ENCODE data around the gene TCOF1.

TCOF1 gene, protein sequence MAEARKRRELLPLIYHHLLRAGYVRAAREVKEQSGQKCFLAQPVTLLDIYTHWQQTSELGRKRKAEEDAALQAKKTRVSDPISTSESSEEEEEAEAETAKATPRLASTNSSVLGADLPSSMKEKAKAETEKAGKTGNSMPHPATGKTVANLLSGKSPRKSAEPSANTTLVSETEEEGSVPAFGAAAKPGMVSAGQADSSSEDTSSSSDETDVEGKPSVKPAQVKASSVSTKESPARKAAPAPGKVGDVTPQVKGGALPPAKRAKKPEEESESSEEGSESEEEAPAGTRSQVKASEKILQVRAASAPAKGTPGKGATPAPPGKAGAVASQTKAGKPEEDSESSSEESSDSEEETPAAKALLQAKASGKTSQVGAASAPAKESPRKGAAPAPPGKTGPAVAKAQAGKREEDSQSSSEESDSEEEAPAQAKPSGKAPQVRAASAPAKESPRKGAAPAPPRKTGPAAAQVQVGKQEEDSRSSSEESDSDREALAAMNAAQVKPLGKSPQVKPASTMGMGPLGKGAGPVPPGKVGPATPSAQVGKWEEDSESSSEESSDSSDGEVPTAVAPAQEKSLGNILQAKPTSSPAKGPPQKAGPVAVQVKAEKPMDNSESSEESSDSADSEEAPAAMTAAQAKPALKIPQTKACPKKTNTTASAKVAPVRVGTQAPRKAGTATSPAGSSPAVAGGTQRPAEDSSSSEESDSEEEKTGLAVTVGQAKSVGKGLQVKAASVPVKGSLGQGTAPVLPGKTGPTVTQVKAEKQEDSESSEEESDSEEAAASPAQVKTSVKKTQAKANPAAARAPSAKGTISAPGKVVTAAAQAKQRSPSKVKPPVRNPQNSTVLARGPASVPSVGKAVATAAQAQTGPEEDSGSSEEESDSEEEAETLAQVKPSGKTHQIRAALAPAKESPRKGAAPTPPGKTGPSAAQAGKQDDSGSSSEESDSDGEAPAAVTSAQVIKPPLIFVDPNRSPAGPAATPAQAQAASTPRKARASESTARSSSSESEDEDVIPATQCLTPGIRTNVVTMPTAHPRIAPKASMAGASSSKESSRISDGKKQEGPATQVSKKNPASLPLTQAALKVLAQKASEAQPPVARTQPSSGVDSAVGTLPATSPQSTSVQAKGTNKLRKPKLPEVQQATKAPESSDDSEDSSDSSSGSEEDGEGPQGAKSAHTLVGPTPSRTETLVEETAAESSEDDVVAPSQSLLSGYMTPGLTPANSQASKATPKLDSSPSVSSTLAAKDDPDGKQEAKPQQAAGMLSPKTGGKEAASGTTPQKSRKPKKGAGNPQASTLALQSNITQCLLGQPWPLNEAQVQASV (N-terminal part only)

DNA sequence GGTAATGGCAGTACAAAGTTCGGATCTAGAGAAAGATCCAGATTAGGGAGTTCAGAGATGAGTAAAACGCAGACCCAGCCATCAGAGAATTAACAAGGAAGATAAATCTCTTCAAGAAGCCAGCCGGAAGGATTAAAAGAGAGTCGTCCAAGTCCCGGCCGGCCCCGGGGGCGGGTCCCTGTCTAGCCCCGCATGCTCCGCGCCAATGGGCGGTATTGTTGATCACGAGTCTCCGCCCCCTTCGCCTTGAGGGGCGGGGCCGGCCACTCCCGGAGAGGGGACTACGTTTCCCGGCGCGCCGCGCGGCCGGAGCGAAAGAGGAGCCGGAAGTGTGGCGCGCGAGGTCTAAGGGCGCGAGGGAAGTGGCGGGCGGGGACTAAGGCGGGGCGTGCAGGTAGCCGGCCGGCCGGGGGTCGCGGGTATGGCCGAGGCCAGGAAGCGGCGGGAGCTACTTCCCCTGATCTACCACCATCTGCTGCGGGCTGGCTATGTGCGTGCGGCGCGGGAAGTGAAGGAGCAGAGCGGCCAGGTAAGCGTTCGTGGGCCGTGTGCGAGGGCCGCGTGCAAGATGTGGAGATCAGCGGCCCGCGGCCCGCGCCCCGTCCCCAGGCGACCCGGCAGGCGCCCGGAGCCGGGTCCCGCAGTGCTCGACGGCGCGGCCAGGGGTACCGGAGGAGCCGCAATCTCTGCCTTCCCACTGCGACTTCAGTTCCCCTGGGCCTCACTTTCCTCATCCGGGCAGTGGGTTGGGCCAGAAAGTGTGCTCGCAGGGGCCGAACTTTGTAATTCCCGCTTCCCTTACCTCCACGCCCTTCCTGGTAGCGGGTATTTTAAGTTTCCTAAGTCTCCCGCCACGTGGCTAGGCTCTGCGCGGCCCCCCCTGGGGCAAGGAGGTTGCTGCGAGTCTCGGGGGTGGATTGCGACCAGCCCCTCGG is at the start of gene TCOF1:
Gene TCOF1 (plus strand): TSS at position 372 of the 935 bp plus-strand sequence. CDS start 50 bp downstream, at position 422.
- ATAC-seq (replicated peaks; ENCODE audit: extremely low read depth, poor library complexity, severe bottlenecking): peak; percentile 97
- H3K9me3 Mint-ChIP-seq: no peaks in the 10 kb centered on the region
- H3K36me3 Mint-ChIP-seq (ENCODE audit: insufficient read depth): peaks cover 17% of the 10 kb centered on the region
- H3K27me3 Mint-ChIP-seq: no peaks in the 10 kb centered on the region
- peak within 1 kb of the TSS; percentile 83 for H3K4me3 Mint-ChIP-seq
- H3K4me1 Mint-ChIP-seq: peaks cover 41% of the 10 kb centered on the region
- peak; percentile 95 to 97 for DNase-seq (ENCODE audit: low spot score in 2 of 2)
- peak within 1 kb of the TSS; percentile 42 for H3K27ac Mint-ChIP-seq (ENCODE audit: low read depth)

DNA sequence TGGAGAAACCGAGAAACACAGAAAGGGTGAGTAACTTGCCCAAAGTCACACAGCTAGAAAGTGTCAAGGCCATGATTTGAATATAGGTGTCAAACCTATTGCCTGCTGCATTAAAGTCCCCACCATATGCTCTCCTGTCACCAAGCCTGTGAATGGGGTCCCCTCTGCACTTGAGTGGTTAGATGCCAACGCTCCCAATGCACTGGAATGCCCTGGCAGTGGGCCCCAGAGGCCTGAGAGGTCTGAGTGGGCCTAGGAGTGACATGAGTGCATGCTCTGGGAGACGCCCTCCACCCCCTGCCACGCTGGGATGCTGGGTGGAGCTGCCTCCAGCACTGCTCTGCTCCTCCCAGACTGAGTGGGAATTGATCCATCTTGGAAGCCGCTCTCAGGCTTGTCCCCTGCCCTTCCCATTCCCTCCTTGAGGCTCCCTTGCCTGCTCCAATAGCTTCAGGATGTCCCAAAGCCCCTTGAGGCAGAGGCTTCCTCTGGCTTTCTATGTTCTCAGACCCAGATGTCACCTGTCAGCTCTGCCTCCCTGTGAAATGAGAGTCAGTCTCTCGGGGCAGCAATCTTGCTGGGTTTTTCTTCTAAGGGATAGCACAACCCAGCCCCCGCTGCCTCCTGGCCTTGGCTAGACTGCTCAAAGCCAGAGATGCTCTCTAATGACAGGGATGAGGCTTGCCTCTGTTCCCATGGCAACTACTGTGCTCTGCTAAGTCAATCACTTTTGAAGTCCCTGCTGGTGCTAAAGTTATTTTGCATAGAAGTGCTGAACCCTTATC is 48.2 kb upstream of the TCOF1 start:
- no peaks in the 10 kb centered on the region for H3K9me3 Mint-ChIP-seq
- DNase-seq (ENCODE audit: low spot score in 2 of 2) (no peak), ATAC-seq (replicated peaks; ENCODE audit: extremely low read depth, poor library complexity, severe bottlenecking) (no peak)
- H3K4me3 Mint-ChIP-seq: no peak overlapping the region
- H3K4me1 Mint-ChIP-seq: peaks cover 6% of the 10 kb centered on the region
- H3K27me3 Mint-ChIP-seq: peaks cover 3% of the 10 kb centered on the region
- H3K27ac Mint-ChIP-seq (ENCODE audit: low read depth): no peak overlapping the region
- H3K36me3 Mint-ChIP-seq (ENCODE audit: insufficient read depth): no peaks in the 10 kb centered on the region

DNA sequence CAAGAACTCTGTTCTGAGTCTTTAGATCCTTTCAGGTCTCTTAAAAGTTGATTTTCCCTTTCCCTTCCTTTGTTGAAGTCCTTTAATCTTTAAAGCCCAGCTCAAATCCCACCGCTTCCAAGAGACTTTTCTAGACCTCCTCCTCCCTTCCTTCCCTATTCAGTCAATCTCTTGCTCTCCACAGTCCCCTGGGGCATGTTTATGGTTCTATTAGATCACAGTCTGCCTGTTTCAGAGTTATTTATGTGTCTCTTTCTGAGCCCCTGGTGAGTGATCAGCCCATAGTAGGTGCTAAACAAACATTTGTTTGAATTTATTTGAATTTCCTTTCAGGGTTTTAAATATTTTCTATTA is 47.6 kb upstream of the TCOF1 start:
- DNase-seq (ENCODE audit: low spot score in 2 of 2) (no peak), ATAC-seq (replicated peaks; ENCODE audit: extremely low read depth, poor library complexity, severe bottlenecking) (no peak)
- Mint-ChIP-seq H3K36me3 (ENCODE audit: insufficient read depth) (no peaks in the 10 kb centered on the region), H3K27me3 (no peaks in the 10 kb centered on the region), H3K4me1 (peaks cover 6% of the 10 kb centered on the region), H3K9me3 (no peaks in the 10 kb centered on the region), H3K27ac (ENCODE audit: low read depth) (no peak overlapping the region), H3K4me3 (no peak overlapping the region)

DNA sequence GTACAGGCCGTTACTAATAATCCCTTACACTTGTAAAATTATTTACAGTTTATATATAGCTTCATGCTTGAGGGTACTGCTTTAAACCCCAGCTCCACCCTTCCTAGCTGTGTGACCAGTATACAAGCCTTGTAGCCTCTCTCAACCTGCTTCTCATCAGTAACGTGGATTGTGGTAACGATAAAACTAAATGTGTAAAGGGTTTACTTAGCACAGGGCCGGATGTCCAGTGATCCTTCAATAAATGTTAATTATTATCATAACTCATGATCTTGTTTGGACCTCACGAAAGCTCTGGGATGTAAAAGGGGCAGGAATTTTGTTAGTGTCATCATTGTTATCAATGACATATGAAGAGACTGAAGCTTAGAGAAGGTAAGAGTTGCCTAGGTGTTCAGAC is 47.3 kb upstream of the TCOF1 start:
- no peaks in the 10 kb centered on the region for H3K9me3 Mint-ChIP-seq
- no peak overlapping the region for H3K27ac Mint-ChIP-seq (ENCODE audit: low read depth)
- peaks cover 6% of the 10 kb centered on the region for H3K4me1 Mint-ChIP-seq
- H3K27me3 Mint-ChIP-seq: no peaks in the 10 kb centered on the region
- DNase-seq (ENCODE audit: low spot score in 2 of 2) (no peak), ATAC-seq (replicated peaks; ENCODE audit: extremely low read depth, poor library complexity, severe bottlenecking) (no peak)
- H3K4me3 Mint-ChIP-seq: no peak overlapping the region
- no peaks in the 10 kb centered on the region for H3K36me3 Mint-ChIP-seq (ENCODE audit: insufficient read depth)

DNA sequence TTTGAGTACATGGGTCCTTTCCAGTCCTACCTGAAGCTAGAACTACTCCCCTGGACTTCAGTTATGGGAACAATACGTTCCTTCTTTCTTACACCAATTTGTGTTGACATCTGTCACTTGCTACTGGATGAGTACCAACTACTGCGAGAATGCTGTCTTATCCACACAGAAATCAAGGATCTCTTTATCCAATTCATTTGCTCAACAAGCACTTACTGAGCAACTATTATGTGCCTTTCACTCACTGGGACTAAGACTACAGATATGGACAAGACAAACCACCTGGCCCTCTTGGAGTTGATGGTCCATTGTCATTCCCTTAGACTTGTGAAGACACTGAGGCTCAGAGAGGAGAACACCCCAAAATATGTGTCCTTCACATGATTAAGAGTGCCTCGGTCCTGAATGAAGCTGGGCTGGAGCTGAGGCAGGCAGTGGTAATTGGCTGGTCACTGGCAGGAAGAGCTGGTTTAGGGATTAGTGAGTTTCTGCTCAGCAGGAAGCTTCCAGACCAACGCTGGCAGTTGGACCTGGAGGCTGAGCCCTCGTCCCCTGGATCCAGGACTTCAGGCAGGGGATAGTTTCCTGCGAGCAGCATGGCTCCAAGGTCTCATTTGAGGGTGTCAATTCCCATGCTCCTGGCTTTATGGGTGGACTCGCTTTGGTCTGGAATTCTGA is 46.3 kb upstream of the TCOF1 start:
- Mint-ChIP-seq H3K4me3 (no peak overlapping the region), H3K4me1 (no peaks in the 10 kb centered on the region)

DNA sequence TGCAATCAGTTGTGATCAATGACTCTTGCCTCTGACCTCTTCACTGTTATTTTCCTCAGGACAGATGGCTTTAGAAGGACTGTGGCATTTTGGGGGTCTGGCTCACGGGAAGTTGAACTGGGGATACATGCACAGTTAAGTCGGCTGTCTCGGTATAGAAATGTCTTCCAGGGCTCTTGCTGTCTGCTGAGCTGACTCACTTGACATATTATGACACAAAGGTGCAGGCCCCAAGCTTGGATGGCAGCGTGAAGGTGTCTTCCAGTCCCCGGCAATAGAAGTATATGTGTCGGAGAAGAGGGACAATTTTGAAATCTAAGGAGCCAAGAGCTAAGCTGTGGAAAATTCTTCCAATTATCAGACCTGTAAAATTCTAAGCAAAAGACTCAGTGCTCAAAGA is 45.0 kb upstream of the TCOF1 start:
- ATAC-seq (replicated peaks; ENCODE audit: extremely low read depth, poor library complexity, severe bottlenecking) (no peak), DNase-seq (ENCODE audit: low spot score in 2 of 2) (no peak)
- H3K9me3 Mint-ChIP-seq: no peaks in the 10 kb centered on the region
- H3K27me3 Mint-ChIP-seq: no peaks in the 10 kb centered on the region
- no peaks in the 10 kb centered on the region for H3K4me1 Mint-ChIP-seq
- no peak overlapping the region for H3K27ac Mint-ChIP-seq (ENCODE audit: low read depth)
- H3K4me3 Mint-ChIP-seq: no peak overlapping the region
- H3K36me3 Mint-ChIP-seq (ENCODE audit: insufficient read depth): no peaks in the 10 kb centered on the region

More for the DNA sequence above, 46.3 kb upstream of the TCOF1 start:
- no peak for DNase-seq (ENCODE audit: low spot score in 2 of 2)
- no peaks in the 10 kb centered on the region for H3K36me3 Mint-ChIP-seq (ENCODE audit: insufficient read depth)
- no peaks in the 10 kb centered on the region for H3K27me3 Mint-ChIP-seq
- H3K9me3 Mint-ChIP-seq: no peaks in the 10 kb centered on the region
- no peak overlapping the region for H3K27ac Mint-ChIP-seq (ENCODE audit: low read depth)
- no peak for ATAC-seq (replicated peaks; ENCODE audit: extremely low read depth, poor library complexity, severe bottlenecking)

DNA sequence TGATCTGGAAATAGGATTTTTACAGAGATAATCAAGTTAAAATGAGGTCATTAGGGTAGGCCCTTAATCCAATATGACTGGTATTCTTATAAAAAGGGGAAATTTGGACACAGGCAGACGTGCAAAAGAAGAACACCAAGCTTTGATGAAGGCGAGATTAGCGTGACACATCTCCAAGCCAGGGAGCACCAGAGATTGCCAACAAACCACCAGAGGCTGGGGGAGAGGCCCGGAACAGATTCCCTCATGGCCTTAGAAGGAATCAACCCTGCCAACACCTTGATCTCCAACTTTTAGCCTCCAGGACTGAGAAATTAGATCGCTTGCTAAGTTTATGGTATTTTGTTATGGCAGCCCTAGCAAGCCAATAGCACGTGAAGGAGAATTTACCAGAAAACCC is 44.0 kb upstream of the TCOF1 start:
- H3K27ac Mint-ChIP-seq (ENCODE audit: low read depth): no peak overlapping the region
- H3K4me3 Mint-ChIP-seq: no peak overlapping the region
- no peaks in the 10 kb centered on the region for H3K36me3 Mint-ChIP-seq (ENCODE audit: insufficient read depth)
- peaks cover 7% of the 10 kb centered on the region for H3K27me3 Mint-ChIP-seq
- no peaks in the 10 kb centered on the region for H3K4me1 Mint-ChIP-seq
- ATAC-seq (replicated peaks; ENCODE audit: extremely low read depth, poor library complexity, severe bottlenecking) (no peak), DNase-seq (ENCODE audit: low spot score in 2 of 2) (no peak)
- H3K9me3 Mint-ChIP-seq: no peaks in the 10 kb centered on the region

DNA sequence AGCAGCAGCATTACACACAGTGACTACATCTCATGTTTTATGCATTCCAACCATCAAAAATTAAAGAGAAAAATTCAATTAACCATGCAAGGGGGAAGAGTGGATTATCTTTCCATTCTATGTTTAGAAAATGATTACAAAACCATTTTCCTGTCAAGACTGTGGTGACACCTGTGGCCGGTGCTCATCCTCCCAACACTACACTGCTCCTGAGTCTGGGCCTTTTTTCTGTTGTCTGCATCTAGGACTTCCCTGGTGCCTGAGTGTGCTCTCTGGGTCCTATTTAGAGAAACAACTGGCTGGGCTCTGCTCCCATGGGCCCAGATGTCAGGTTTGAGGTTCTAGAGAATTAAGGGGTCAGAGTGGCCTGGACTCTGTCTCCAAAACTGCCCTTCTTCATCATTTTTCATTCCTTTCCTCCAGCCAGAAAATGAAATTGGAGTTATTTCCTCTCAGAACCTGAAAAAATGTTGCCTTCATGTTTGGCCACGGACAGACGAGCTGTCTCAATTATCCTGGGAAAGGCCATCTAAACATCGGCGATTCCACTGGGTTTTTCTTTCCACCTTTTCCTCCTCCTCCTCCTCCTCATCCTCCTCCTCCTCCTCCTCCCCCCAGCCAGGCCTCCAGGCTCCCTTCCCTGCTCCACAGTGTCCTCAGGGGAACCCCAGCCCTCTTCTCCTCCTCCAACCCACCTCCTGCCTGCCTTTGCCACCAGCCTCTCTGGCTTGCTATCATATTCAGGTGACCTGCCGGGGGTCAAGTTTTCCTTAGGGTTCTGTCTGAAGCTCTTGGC is 43.4 kb upstream of the TCOF1 start:
- ATAC-seq (replicated peaks; ENCODE audit: extremely low read depth, poor library complexity, severe bottlenecking) (no peak), DNase-seq (ENCODE audit: low spot score in 2 of 2) (no peak)
- H3K36me3 Mint-ChIP-seq (ENCODE audit: insufficient read depth): no peaks in the 10 kb centered on the region
- H3K27ac Mint-ChIP-seq (ENCODE audit: low read depth): no peak overlapping the region
- H3K27me3 Mint-ChIP-seq: peaks cover 7% of the 10 kb centered on the region
- H3K4me3 Mint-ChIP-seq: no peak overlapping the region
- no peaks in the 10 kb centered on the region for H3K9me3 Mint-ChIP-seq
- no peaks in the 10 kb centered on the region for H3K4me1 Mint-ChIP-seq

DNA sequence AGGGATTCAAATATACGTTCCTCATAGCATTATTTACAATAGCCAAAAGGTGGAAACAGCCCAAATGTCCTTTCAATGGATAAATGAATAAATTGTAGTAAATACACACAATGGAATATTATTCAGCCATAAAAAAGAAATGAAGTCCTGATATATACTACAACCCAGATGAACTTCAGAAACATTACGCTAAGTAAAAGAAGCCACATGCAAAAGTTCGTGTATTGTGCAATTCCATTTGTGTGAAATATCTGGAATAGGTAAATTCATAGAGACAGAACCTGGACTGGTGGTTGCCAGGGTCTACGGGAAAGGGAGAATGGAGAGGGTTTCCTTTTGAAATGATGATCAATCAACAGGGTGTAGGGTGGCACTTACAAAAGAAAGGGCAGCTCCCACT is 42.3 kb upstream of the TCOF1 start:
- Mint-ChIP-seq H3K27me3 (peaks cover 7% of the 10 kb centered on the region), H3K4me1 (no peaks in the 10 kb centered on the region), H3K4me3 (no peak overlapping the region), H3K9me3 (no peaks in the 10 kb centered on the region), H3K36me3 (ENCODE audit: insufficient read depth) (no peaks in the 10 kb centered on the region), H3K27ac (ENCODE audit: low read depth) (no peak overlapping the region)
- DNase-seq (ENCODE audit: low spot score in 2 of 2) (no peak), ATAC-seq (replicated peaks; ENCODE audit: extremely low read depth, poor library complexity, severe bottlenecking) (no peak)

DNA sequence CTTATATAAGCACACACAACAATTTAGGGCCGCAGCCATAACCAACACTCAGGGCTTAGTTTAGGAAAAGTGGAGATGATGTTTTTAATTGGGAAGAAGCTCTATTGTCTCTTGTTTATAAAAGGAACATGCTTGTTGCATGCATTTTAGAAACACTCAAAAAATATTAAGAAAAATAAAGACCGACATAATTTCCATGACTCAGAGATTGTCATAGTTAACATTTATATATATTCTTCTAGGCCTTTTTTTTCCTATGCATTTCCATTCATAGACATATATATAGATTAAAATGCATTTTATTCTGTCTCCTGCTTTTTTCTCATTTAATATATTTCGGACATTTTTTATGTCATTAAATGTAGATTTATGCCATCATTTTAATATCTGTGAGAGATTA is 41.2 kb upstream of the TCOF1 start:
- H3K4me1 Mint-ChIP-seq: no peaks in the 10 kb centered on the region
- no peak for ATAC-seq (replicated peaks; ENCODE audit: extremely low read depth, poor library complexity, severe bottlenecking)
- peaks cover 7% of the 10 kb centered on the region for H3K27me3 Mint-ChIP-seq
- H3K36me3 Mint-ChIP-seq (ENCODE audit: insufficient read depth): no peaks in the 10 kb centered on the region
- DNase-seq (ENCODE audit: low spot score in 2 of 2): no peak
- no peaks in the 10 kb centered on the region for H3K9me3 Mint-ChIP-seq
- H3K27ac Mint-ChIP-seq (ENCODE audit: low read depth): no peak overlapping the region
- H3K4me3 Mint-ChIP-seq: no peak overlapping the region
